Mesenchymal stem cell (in vitro differentiated cells and primary cell): ENCODE results near the gene LMBRD2.

Source experiments
- DNase-seq: peaks from one replicate; pipeline ENCODE4 v3.0.0-alpha.2; 2013
- H2AFZ ChIP-seq: one replicate; pipeline ENCODE4 v1.6.1; 2013; ENCODE audit warnings: low read depth, mild to moderate bottlenecking, control low read depth, inconsistent platforms, low read length, moderate library complexity
- H2AK5ac ChIP-seq: 2 replicates; pipeline ENCODE4 v1.6.1; 2013; ENCODE audit warnings: low read length, moderate library complexity, mild to moderate bottlenecking, inconsistent platforms; ENCODE audit not compliant: severe bottlenecking
- H2BK120ac ChIP-seq: one replicate; pipeline ENCODE4 v1.6.1; 2013; ENCODE audit warnings: low read depth, mild to moderate bottlenecking, inconsistent platforms, low read length, moderate library complexity
- H2BK12ac ChIP-seq, 2 experiments: one replicate each; pipeline ENCODE4 v1.6.1; 2013; ENCODE audit warnings: inconsistent platforms in 2 of 2, low read length in 2 of 2, mild to moderate bottlenecking in 2 of 2, moderate library complexity in 2 of 2, control low read depth in 1 of 2
- H2BK15ac ChIP-seq: one replicate; pipeline ENCODE4 v1.6.1; 2013; ENCODE audit warnings: mild to moderate bottlenecking, low read depth, inconsistent platforms; ENCODE audit not compliant: poor library complexity, severe bottlenecking
- H2BK5ac ChIP-seq: 2 replicates; pipeline ENCODE4 v1.6.1; 2013; ENCODE audit warnings: low read depth, mild to moderate bottlenecking, low read length, control low read depth, inconsistent platforms; ENCODE audit not compliant: poor library complexity, severe bottlenecking
- H3K14ac ChIP-seq, 2 experiments: one replicate each; pipeline ENCODE4 v1.6.1; 2013; ENCODE audit warnings: inconsistent platforms in 2 of 2, low read length in 2 of 2, control low read depth in 1 of 2, mild to moderate bottlenecking in 1 of 2, moderate library complexity in 1 of 2
- H3K18ac ChIP-seq, 2 experiments: one replicate each; pipeline ENCODE4 v1.6.1; 2013; ENCODE audit warnings: inconsistent platforms in 2 of 2, low read length in 2 of 2, control low read depth in 1 of 2, low read depth in 1 of 2, mild to moderate bottlenecking in 1 of 2
- H3K23ac ChIP-seq, 2 experiments: one replicate each; pipeline ENCODE4 v1.6.1; 2013; ENCODE audit warnings: inconsistent platforms in 2 of 2, low read length in 2 of 2, mild to moderate bottlenecking in 2 of 2, moderate library complexity in 2 of 2, control low read depth in 1 of 2
- H3K27ac ChIP-seq: 2 replicates; pipeline ENCODE4 v1.5.1; 2013; ENCODE audit warnings: mild to moderate bottlenecking, moderate library complexity, low read length, control low read depth, inconsistent platforms; ENCODE audit not compliant: poor library complexity, severe bottlenecking
- H3K27me3 ChIP-seq, 2 experiments: 2 replicates each; pipeline versions ENCODE4 v1.6.1 to v1.7.0; 2013; ENCODE audit warnings: low read length in 2 of 2, mild to moderate bottlenecking in 2 of 2, moderate library complexity in 2 of 2, control low read depth in 1 of 2, inconsistent platforms in 1 of 2; ENCODE audit not compliant: control insufficient read depth in 1 of 2, insufficient read depth in 1 of 2
- H3K36me3 ChIP-seq, 2 experiments: 2 replicates each; pipeline versions ENCODE4 v1.6.1 to v1.7.0; 2013; ENCODE audit warnings: low read length in 2 of 2, control low read depth in 1 of 2, inconsistent platforms in 1 of 2, low read depth in 1 of 2, mild to moderate bottlenecking in 1 of 2; ENCODE audit not compliant: insufficient read depth in 2 of 2, control insufficient read depth in 1 of 2
- H3K4ac ChIP-seq, 2 experiments: one replicate each; pipeline ENCODE4 v1.6.1; 2013; ENCODE audit warnings: inconsistent platforms in 2 of 2, low read length in 2 of 2, mild to moderate bottlenecking in 2 of 2, moderate library complexity in 2 of 2, control low read depth in 1 of 2, low read depth in 1 of 2
- H3K4me1 ChIP-seq: 2 replicates; pipeline ENCODE4 v1.6.1; 2013; ENCODE audit warnings: low read depth, low read length, control low read depth; ENCODE audit not compliant: control insufficient read depth, insufficient read depth
- H3K4me2 ChIP-seq: 2 replicates; pipeline ENCODE4 v1.6.1; 2013; ENCODE audit warnings: low read length, mild to moderate bottlenecking, inconsistent platforms; ENCODE audit not compliant: poor library complexity, severe bottlenecking
- H3K4me3 ChIP-seq, 2 experiments: 2 replicates each; pipeline versions ENCODE4 v1.5.1 to v1.7.0; 2013; ENCODE audit warnings: low read length in 2 of 2, mild to moderate bottlenecking in 2 of 2, control low read depth in 1 of 2, low read depth in 1 of 2; ENCODE audit not compliant: insufficient read depth in 1 of 2
- H3K79me1 ChIP-seq: replicated peaks from 2 replicates; pipeline ENCODE4 v1.6.1; 2013; ENCODE audit warnings: mild to moderate bottlenecking, control low read depth, low read length, inconsistent platforms; ENCODE audit not compliant: poor library complexity, severe bottlenecking
- H3K9ac ChIP-seq: 2 replicates; pipeline ENCODE4 v1.7.0; 2013; ENCODE audit warnings: mild to moderate bottlenecking, low read length, moderate library complexity
- H3K9me3 ChIP-seq: 2 replicates; pipeline ENCODE4 v1.7.0; 2013; ENCODE audit warnings: mild to moderate bottlenecking, low read length; ENCODE audit not compliant: control insufficient read depth
- H4K8ac ChIP-seq: one replicate; pipeline ENCODE4 v1.6.1; 2013; ENCODE audit warnings: inconsistent platforms, mild to moderate bottlenecking, low read length, moderate library complexity
- H4K91ac ChIP-seq: one replicate; pipeline ENCODE4 v1.6.1; 2013; ENCODE audit warnings: mild to moderate bottlenecking, low read length, inconsistent platforms
- WGBS: methylation state at CpG from one replicate; pipeline ENCODE4 v1.1.7; 2013; ENCODE audit warnings: mixed read lengths; 5-methylcytosine and 5-hydroxymethylcytosine counted together

Gene LMBRD2

GRCh38 chr5:36099748-36100147 is 51.9 kb downstream of the LMBRD2 start:
- no peak overlapping the region for H2BK5ac ChIP-seq
- 94% methylated on average over 2 of the region's 3 CpGs for WGBS
- H3K18ac ChIP-seq: no peak overlapping the region
- no peak overlapping the region for H2BK120ac ChIP-seq
- H3K4me3 ChIP-seq: no peak overlapping the region
- H4K91ac ChIP-seq: no peak overlapping the region
- no peak overlapping the region for H3K27ac ChIP-seq
- no peak overlapping the region for H3K14ac ChIP-seq
- H3K9ac ChIP-seq: no peak overlapping the region
- H3K4me2 ChIP-seq: no peak overlapping the region
- no peak for DNase-seq
- no peak overlapping the region for H3K23ac ChIP-seq
- H3K9me3 ChIP-seq: no peaks in the 10 kb centered on the region
- no peaks in the 10 kb centered on the region for H3K79me1 ChIP-seq
- peaks cover 0 to 12% of the 10 kb centered on the region in 2 experiments for H3K36me3 ChIP-seq
- no peak overlapping the region for H2AK5ac ChIP-seq
- no peaks in the 10 kb centered on the region for H3K27me3 ChIP-seq
- H4K8ac ChIP-seq: no peak overlapping the region
- H2BK12ac ChIP-seq: no peak overlapping the region
- no peak overlapping the region for H2BK15ac ChIP-seq
- H3K4me1 ChIP-seq: no peaks in the 10 kb centered on the region
- no peak overlapping the region for H2AFZ ChIP-seq
- H3K4ac ChIP-seq: no peak overlapping the region

GRCh38 chr5:36096486-36096885 is 55.2 kb downstream of the LMBRD2 start:
- Histone ChIP-seq H3K9me3 (no peaks in the 10 kb centered on the region), H3K27ac (no peak overlapping the region), H3K9ac (no peak overlapping the region), H3K4me3 (no peak overlapping the region), H2AK5ac (no peak overlapping the region), H2BK12ac (no peak overlapping the region), H3K4me1 (no peaks in the 10 kb centered on the region), H3K79me1 (no peaks in the 10 kb centered on the region), H3K36me3 (no peaks in the 10 kb centered on the region), H2AFZ (no peak overlapping the region), H3K18ac (no peak overlapping the region), H4K91ac (no peak overlapping the region), H2BK15ac (no peak overlapping the region), H3K4ac (no peak overlapping the region), H2BK5ac (no peak overlapping the region), H3K23ac (no peak overlapping the region), H3K4me2 (no peak overlapping the region), H3K27me3 (no peaks in the 10 kb centered on the region), H2BK120ac (no peak overlapping the region), H3K14ac (no peak overlapping the region), H4K8ac (no peak overlapping the region)
- no peak for DNase-seq

GRCh38 chr5:36089989-36090388 is 61.7 kb downstream of the LMBRD2 start:
- Histone ChIP-seq H3K4me1 (no peaks in the 10 kb centered on the region), H3K4me2 (no peak overlapping the region), H3K18ac (no peak overlapping the region), H2BK120ac (no peak overlapping the region), H3K9me3 (peaks cover 10% of the 10 kb centered on the region), H3K36me3 (no peaks in the 10 kb centered on the region), H3K23ac (no peak overlapping the region), H2BK5ac (no peak overlapping the region), H4K91ac (no peak overlapping the region), H2AFZ (no peak overlapping the region), H3K27me3 (peaks cover 0 to 5% of the 10 kb centered on the region in 2 experiments), H2BK12ac (no peak overlapping the region), H3K4me3 (no peak overlapping the region), H3K9ac (no peak overlapping the region), H4K8ac (no peak overlapping the region), H3K4ac (no peak overlapping the region), H3K79me1 (no peaks in the 10 kb centered on the region), H3K14ac (no peak overlapping the region), H2AK5ac (no peak overlapping the region), H3K27ac (no peak overlapping the region), H2BK15ac (no peak overlapping the region)
- 24% methylated on average over 1 of the region's 2 CpGs for WGBS
- DNase-seq: peak; percentile 48

GRCh38 chr5:36079200-36079781 is 72.4 kb downstream of the LMBRD2 start:
- H3K79me1 ChIP-seq: no peaks in the 10 kb centered on the region
- H3K23ac ChIP-seq: no peak overlapping the region
- no peak overlapping the region for H2BK15ac ChIP-seq

More at GRCh38 chr5:36079200-36079781, 72.4 kb downstream of the LMBRD2 start:
- no peak overlapping the region for H2AK5ac ChIP-seq
- H2BK120ac ChIP-seq: no peak overlapping the region
- no peak overlapping the region for H3K4ac ChIP-seq
- peaks cover 3% of the 10 kb centered on the region for H3K4me1 ChIP-seq
- H3K36me3 ChIP-seq: no peaks in the 10 kb centered on the region
- no peak overlapping the region for H3K18ac ChIP-seq
- no peak overlapping the region for H2BK5ac ChIP-seq
- H4K91ac ChIP-seq: no peak overlapping the region
- peak; percentile 51 for DNase-seq
- no peak overlapping the region for H3K14ac ChIP-seq
- WGBS: 17% methylated on average over 8 of the region's 10 CpGs
- peaks cover 10 to 18% of the 10 kb centered on the region in 2 experiments for H3K27me3 ChIP-seq
- H3K4me3 ChIP-seq: no peak overlapping the region
- no peak overlapping the region for H2BK12ac ChIP-seq
- no peak overlapping the region for H2AFZ ChIP-seq
- H3K27ac ChIP-seq: no peak overlapping the region
- no peaks in the 10 kb centered on the region for H3K9me3 ChIP-seq
- H3K9ac ChIP-seq: no peak overlapping the region
- no peak overlapping the region for H4K8ac ChIP-seq
- no peak overlapping the region for H3K4me2 ChIP-seq
